Nucleus accumbens (tissue), 56 donors: ENCODE data around the gene PPP1R12B.
A peak's percentile ranks its signal among the peaks of the same experiment; 100 is the strongest.
"Not testable (repeated sequence)": the region's sequence is repeated elsewhere in the genome, so short reads cannot be mapped to it uniquely, and the experiment has no call there.

Experiments
- DNase-seq, 56 donors: peaks; one replicate each; lab custom pipeline; 2025; lab: John Stamatoyannopoulos, UW

Gene PPP1R12B

DNA sequence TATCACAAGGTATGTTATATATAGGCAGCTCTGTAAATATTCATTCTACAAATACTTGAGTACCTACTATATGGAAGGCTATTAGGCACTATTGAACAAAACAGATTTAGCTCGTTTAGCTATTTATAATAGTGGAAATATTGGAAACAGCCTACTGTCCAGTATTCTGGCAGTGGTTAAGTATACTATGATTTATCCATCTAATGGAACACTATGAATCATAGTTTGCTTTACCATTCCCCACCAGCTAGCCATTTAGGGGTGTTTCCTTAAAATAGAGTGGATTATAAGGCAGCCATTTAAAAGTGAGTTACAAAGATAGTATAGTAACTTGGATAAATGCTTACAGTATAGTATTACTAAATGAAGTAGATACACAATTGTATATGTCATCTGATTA lies 169.7 kb downstream of the PPP1R12B start:
- not testable (repeated sequence) for DNase-seq

GRCh38 chr1:202518905-202519304 lies 170.4 kb downstream of the PPP1R12B start:
- not testable (repeated sequence) for DNase-seq

GRCh38 chr1:202520129-202520856 lies 171.8 kb downstream of the PPP1R12B start:
- DNase-seq: not testable (repeated sequence)

DNA sequence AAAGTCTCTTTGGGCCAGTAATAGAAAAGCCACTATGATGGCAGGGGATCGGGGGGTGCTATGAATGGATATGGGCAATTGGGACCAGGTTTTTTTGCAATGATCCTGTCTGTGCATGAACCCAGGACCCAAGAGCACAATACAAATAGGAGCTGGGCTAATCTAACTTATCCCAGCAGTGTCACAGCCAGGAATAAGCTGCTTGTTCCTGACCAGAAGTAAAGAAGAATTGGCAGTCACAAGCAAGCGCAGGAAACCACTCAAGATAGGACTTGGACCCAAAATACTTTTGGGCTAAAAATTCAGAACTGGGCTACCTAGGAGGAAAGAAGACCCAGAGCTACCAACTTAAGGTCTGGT lies 172.3 kb downstream of the PPP1R12B start:
- not testable (repeated sequence) for DNase-seq

- DNase-seq: not testable (repeated sequence)
Measured at GRCh38 chr1:202521484-202521883, 173.0 kb downstream of the PPP1R12B start.

GRCh38 chr1:202521886-202522285 lies 173.4 kb downstream of the PPP1R12B start:
- DNase-seq: no peak

- not testable (repeated sequence) for DNase-seq
Measured at GRCh38 chr1:202526056-202526455, 177.6 kb downstream of the PPP1R12B start.

DNA sequence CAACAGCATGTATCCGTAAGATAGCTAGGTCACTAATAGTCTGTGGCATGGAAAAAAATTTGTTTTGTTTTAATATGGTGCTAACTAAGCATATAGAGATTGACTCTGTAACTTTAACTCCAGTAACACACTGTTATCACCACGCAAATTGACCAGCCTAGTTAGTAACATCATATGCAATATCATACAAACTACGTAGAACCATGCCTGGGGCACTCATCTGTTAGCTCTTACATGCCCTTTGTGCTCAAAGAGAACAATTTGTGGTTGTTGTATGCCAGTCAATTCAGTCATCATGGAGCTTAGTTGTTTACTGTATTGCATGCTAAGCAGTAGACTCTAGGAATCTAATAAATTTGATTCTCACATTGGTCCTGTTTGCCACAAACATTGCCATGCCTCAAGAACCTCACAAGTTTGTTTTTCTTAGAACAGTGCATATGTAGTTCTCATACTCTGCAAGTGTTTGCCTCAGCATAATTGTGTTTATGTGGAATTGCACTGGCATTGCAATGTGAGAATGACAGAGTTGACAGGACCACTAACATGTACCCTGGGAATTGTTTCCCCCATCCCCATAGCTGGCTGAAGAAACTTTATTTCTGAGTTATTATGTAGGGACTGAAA lies 179.7 kb downstream of the PPP1R12B start:
- peak in 1 of 56 donors; percentile 12 for DNase-seq

- not testable (repeated sequence) for DNase-seq
Measured at GRCh38 chr1:202530686-202531085, 182.2 kb downstream of the PPP1R12B start.

GRCh38 chr1:202531472-202531811 lies 182.9 kb downstream of the PPP1R12B start:
- DNase-seq: no peak

- DNase-seq: peak in 1 of 56 donors; percentile 10
Measured at GRCh38 chr1:202531812-202532616, 183.5 kb downstream of the PPP1R12B start.

- DNase-seq: peak in 1 of 56 donors; percentile 16
Measured at GRCh38 chr1:202539166-202539574, 190.7 kb downstream of the PPP1R12B start.

GRCh38 chr1:202539583-202539982 lies 191.1 kb downstream of the PPP1R12B start:
- DNase-seq: not testable (repeated sequence)

DNA sequence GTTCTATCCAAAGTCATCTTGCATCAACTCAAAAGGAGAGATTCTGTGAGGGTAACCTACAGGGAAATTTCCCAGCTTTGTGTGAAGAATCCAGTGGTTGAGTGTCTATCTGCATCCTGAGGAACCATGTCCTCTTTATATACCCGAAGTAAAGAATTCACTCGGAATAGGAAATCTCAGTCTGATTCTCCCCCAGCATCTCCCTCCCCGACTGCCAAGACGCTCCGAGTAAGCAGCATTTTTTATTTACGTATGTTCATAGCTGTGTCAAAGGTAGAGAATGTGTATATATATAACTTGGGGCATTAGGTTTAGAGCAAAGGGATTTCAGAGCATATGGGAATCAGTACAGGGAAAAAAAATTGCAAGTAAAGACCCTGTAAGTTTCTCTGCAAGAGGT lies 191.5 kb downstream of the PPP1R12B start:
- no peak for DNase-seq

GRCh38 chr1:202540448-202540847 lies 191.9 kb downstream of the PPP1R12B start:
- DNase-seq: no peak

DNA sequence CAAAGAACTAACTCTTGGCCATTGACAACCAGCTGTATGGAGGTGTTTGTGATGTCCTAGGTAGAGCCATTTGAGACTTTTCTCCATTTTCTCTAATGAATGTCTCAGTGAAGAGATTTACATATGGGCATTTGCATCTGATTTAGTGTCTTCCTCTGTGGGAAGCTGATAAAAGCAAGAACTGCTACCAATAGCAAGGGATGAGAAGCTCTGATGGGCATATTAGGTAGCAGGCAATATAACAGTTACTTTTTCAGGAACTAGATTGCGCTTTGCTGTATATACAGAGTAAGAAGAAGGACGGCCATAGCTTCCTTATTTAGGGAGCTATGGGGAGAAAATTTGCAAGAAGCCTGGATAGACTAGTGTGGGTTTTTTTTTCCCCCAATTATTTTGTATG lies 192.4 kb downstream of the PPP1R12B start:
- DNase-seq: not testable (repeated sequence)

- DNase-seq: not testable (repeated sequence)
Measured at GRCh38 chr1:202542415-202542814, 193.9 kb downstream of the PPP1R12B start.

GRCh38 chr1:202543537-202543936 lies 195.0 kb downstream of the PPP1R12B start:
- DNase-seq: not testable (repeated sequence)

- DNase-seq: not testable (repeated sequence)
Measured at GRCh38 chr1:202544766-202545449, 196.4 kb downstream of the PPP1R12B start.

- DNase-seq: not testable (repeated sequence)
Measured at GRCh38 chr1:202545647-202546303, 197.3 kb downstream of the PPP1R12B start.
